Measurements from ENCODE around the gene TEX30.
"Not testable (repeated sequence)": the region's sequence is repeated elsewhere in the genome, so short reads cannot be mapped to it uniquely, and the experiment has no call there.

The TEX30 gene

GRCh38 chr13:102773441-102774213 lies at the start of gene TEX30:
Gene TEX30, minus strand, starts transcription at chr13:102773786. Its CDS starts 3,760 bp downstream, at chr13:102770026.
- peak; percentile 90 for DNase-seq

- no peak for DNase-seq
Measured at GRCh38 chr13:102817907-102818306, 44.3 kb upstream of the TEX30 start.

GRCh38 chr13:102817241-102817640 lies 43.7 kb upstream of the TEX30 start:
- no peak for DNase-seq

GRCh38 chr13:102816708-102817107 lies 43.1 kb upstream of the TEX30 start:
- no peak for DNase-seq

- no peak for DNase-seq
Measured at GRCh38 chr13:102815788-102816187, 42.2 kb upstream of the TEX30 start.

- DNase-seq: no peak
Measured at GRCh38 chr13:102814793-102815192, 41.2 kb upstream of the TEX30 start.

- DNase-seq: no peak
Measured at GRCh38 chr13:102814025-102814607, 40.5 kb upstream of the TEX30 start.

- no peak for DNase-seq
Measured at GRCh38 chr13:102812611-102813287, 39.2 kb upstream of the TEX30 start.

GRCh38 chr13:102807699-102808098 lies 34.1 kb upstream of the TEX30 start:
- no peak for DNase-seq

- DNase-seq: no peak
Measured at GRCh38 chr13:102805680-102806079, 32.1 kb upstream of the TEX30 start.

- peak; percentile 89 for DNase-seq
Measured at GRCh38 chr13:102800145-102801041, 26.8 kb upstream of the TEX30 start.

GRCh38 chr13:102799426-102800144 lies 26.0 kb upstream of the TEX30 start:
- DNase-seq: no peak

- DNase-seq: peak; percentile 91
Measured at GRCh38 chr13:102798581-102799425, 25.2 kb upstream of the TEX30 start, which contains the start of the genes BIVM and POGLUT2. Gene BIVM, plus strand, starts transcription at chr13:102799119. Its CDS starts 8,149 bp downstream, at chr13:102807268. Gene POGLUT2, minus strand, starts transcription at chr13:102798976. Its CDS starts 306 bp downstream, at chr13:102798670.

GRCh38 chr13:102793611-102794355 lies 20.2 kb upstream of the TEX30 start:
- DNase-seq: no peak

- DNase-seq: no peak
Measured at GRCh38 chr13:102792396-102792795, 18.8 kb upstream of the TEX30 start.

GRCh38 chr13:102788683-102789082 lies 15.1 kb upstream of the TEX30 start:
- no peak for DNase-seq

GRCh38 chr13:102784483-102784882 lies 10.9 kb upstream of the TEX30 start:
- DNase-seq: no peak

GRCh38 chr13:102781591-102781990 lies 8.0 kb upstream of the TEX30 start:
- DNase-seq: no peak

- not testable (repeated sequence) for DNase-seq
Measured at GRCh38 chr13:102780656-102781055, 7.1 kb upstream of the TEX30 start.

Measured in stimulated activated CD4-positive, alpha-beta T cell treated with anti-CD3 and anti-CD28 coated beads, Interleukin-15, amount 100 ng/mL, for 24 hours (primary cell).